Testis (tissue), 3 donors: ENCODE data around the gene USE1. TPM values are rescaled to one million over a fixed set of nuclear protein-coding genes. Genes with fewer than 3 reads are reported as not detected.

Experiments used
- DNase-seq: peaks from one replicate; pipeline ENCODE4 v3.0.0-alpha.2; 2019
- H3K27ac ChIP-seq, 2 donors: fragments of 200-600 bp; sonication (generic); one replicate each; pipeline ENCODE4 v1.5.1; 2019
- H3K27me3 ChIP-seq: fragments of 200-600 bp; sonication (generic); one replicate; pipeline ENCODE4 v1.5.1; 2019
- H3K36me3 ChIP-seq: fragments of 200-600 bp; sonication (generic); one replicate; pipeline ENCODE4 v1.5.1; 2017; ENCODE audit warnings: low read depth; ENCODE audit errors: missing control alignments
- H3K4me1 ChIP-seq: fragments of 200-600 bp; sonication (generic); one replicate; pipeline ENCODE4 v1.5.1; 2019
- H3K4me3 ChIP-seq, 2 donors: fragments of 200-600 bp; sonication (generic); one replicate each; pipeline ENCODE4 v1.5.1; 2017 to 2019
- H3K9me3 ChIP-seq: fragments of 200-600 bp; sonication (generic); one replicate; pipeline ENCODE4 v1.5.1; 2017
- CTCF ChIP-seq, 3 experiments: fragments of 450-650 bp in 2 of 3; fragments of 200-600 bp in 1 of 3; sonication (generic) in 1 of 3; IDR thresholded peaks; one replicate each; pipeline ENCODE4 v1.5.1; 2016 to 2019; ENCODE audit warnings: antibody characterized with exemption in 3 of 3, mild to moderate bottlenecking in 2 of 3, moderate library complexity in 1 of 3
- POLR2A ChIP-seq: fragments of 450-650 bp; IDR thresholded peaks from one replicate; pipeline ENCODE4 v1.6.1; 2017; ENCODE audit warnings: antibody characterized with exemption, mild to moderate bottlenecking, moderate library complexity
- WGBS, 2 donors: methylation state at CpG; one replicate each; pipeline ENCODE4 v1.1.5; 2018; 5-methylcytosine and 5-hydroxymethylcytosine counted together
- intact Hi-C: fragments of 100-400 bp; cut with DNase I; formaldehyde crosslinking; loops from one replicate; pipeline ENCODE4 v1.15.1; 2023; ENCODE audit warnings: low total_unique reads
- polyA plus RNA-seq: library from polyadenylated mRNA; stranded (reverse); fragments of 350-450 nt; fragmentation: Illumina TruSeq; extraction: RNeasy Lipid Tissue Mini Kit (QIAGEN cat#74804); gene quantifications from one replicate; pipeline ENCODE4 v1.2.3, GENCODE V29; 2014; ENCODE audit warnings: low read depth, low replicate concordance; ENCODE audit not compliant: insufficient read depth
- total RNA-seq, 2 donors: library from RNA; depleted of rRNA; stranded (reverse); fragments of >200 nt; gene quantifications; one replicate each; pipeline ENCODE4 v1.2.3, GENCODE V29; 2016

The USE1 gene
- total and polyA plus RNA-seq, 3 donors from 2014 or later = 15.8 to 33.3 (median 23.8) TPM

- intact Hi-C loops = no loop called here
- no peak for DNase-seq
- no peaks in the 10 kb centered on the region for H3K4me1 ChIP-seq
- no peak overlapping the region for H3K27ac ChIP-seq
- TF ChIP-seq POLR2A (no peak), CTCF (IDR thresholded peaks at IDR 0.05) (no peak)
- H3K9me3 ChIP-seq = no peaks in the 10 kb centered on the region
- H3K4me3 ChIP-seq = no peak overlapping the region
- no peaks in the 10 kb centered on the region for H3K36me3 ChIP-seq
- no peaks in the 10 kb centered on the region for H3K27me3 ChIP-seq
- 96% methylated on average over 12 to 16 of the region's 16 CpGs for WGBS, 2 donors
These were observed 20.5 kb upstream of the USE1 start for GRCh38 chr19:17194608-17195007.

GRCh38 chr19:17195106-17195505 is 20.1 kb upstream of the USE1 start:
- no peak overlapping the region for H3K4me3 ChIP-seq
- H3K27ac ChIP-seq = no peak overlapping the region
- no peaks in the 10 kb centered on the region for H3K36me3 ChIP-seq
- no peak for DNase-seq
- TF ChIP-seq POLR2A = no peak
- TF ChIP-seq CTCF (IDR thresholded peaks at IDR 0.05) = no peak
- 94 to 99% methylated on average over 11 to 23 of the region's 23 CpGs for WGBS, 2 donors
- intact Hi-C loops = no loop called here
- H3K9me3 ChIP-seq = no peaks in the 10 kb centered on the region
- no peaks in the 10 kb centered on the region for H3K27me3 ChIP-seq
- no peaks in the 10 kb centered on the region for H3K4me1 ChIP-seq

GRCh38 chr19:17196610-17197009 is 18.5 kb upstream of the USE1 start:
- Histone ChIP-seq H3K36me3 (no peaks in the 10 kb centered on the region), H3K4me3 (no peak overlapping the region), H3K4me1 (no peaks in the 10 kb centered on the region), H3K27me3 (no peaks in the 10 kb centered on the region), H3K9me3 (no peaks in the 10 kb centered on the region), H3K27ac (no peak overlapping the region)
- intact Hi-C loops = no loop called here
- no peak for DNase-seq
- TF ChIP-seq CTCF (IDR thresholded peaks at IDR 0.05) (no peak), POLR2A (no peak)
- 95 to 98% methylated on average over 7 of the region's 7 CpGs for WGBS, 2 donors

- no peak for TF ChIP-seq POLR2A
- TF ChIP-seq CTCF (IDR thresholded peaks at IDR 0.05) = no peak
- H3K36me3 ChIP-seq = no peaks in the 10 kb centered on the region
- H3K4me1 ChIP-seq = no peaks in the 10 kb centered on the region
- intact Hi-C loops = no loop called here
- WGBS, 2 donors = 93 to 94% methylated on average over 16 of the region's 16 CpGs
- no peak for DNase-seq
- H3K27me3 ChIP-seq = no peaks in the 10 kb centered on the region
- no peak overlapping the region for H3K27ac ChIP-seq
- no peak overlapping the region for H3K4me3 ChIP-seq
- H3K9me3 ChIP-seq = no peaks in the 10 kb centered on the region
These were observed 17.5 kb upstream of the USE1 start for GRCh38 chr19:17197666-17198065.

GRCh38 chr19:17200408-17201079 is 14.6 kb upstream of the USE1 start:
- H3K4me3 ChIP-seq = no peak overlapping the region
- intact Hi-C loops = loop anchor here (10.0 kb wide), 1 partner anchor 74 kb away; no protein-coding TSS in a partner anchor
- no peaks in the 10 kb centered on the region for H3K36me3 ChIP-seq
- no peaks in the 10 kb centered on the region for H3K27me3 ChIP-seq
- no peak overlapping the region for H3K27ac ChIP-seq
- no peak for TF ChIP-seq CTCF (IDR thresholded peaks at IDR 0.05)
- TF ChIP-seq POLR2A = no peak
- WGBS, 2 donors = 86 to 94% methylated on average over 11 to 16 of the region's 16 CpGs
- no peak for DNase-seq
- no peaks in the 10 kb centered on the region for H3K4me1 ChIP-seq
- no peaks in the 10 kb centered on the region for H3K9me3 ChIP-seq
